NCI-H2107 (cell line): ENCODE results near the gene ENOPH1.
"Not testable (repeated sequence)": the region's sequence is repeated elsewhere in the genome, so short reads cannot be mapped to it uniquely, and the experiment has no call there.

Experiments
- DNase-seq: peaks from one replicate; lab custom pipeline; 2025; lab: John Stamatoyannopoulos, UW

The ENOPH1 gene

GRCh38 chr4:82428969-82429727 lies 1.2 kb upstream of the ENOPH1 start:
- peak; percentile 52 for DNase-seq

DNA sequence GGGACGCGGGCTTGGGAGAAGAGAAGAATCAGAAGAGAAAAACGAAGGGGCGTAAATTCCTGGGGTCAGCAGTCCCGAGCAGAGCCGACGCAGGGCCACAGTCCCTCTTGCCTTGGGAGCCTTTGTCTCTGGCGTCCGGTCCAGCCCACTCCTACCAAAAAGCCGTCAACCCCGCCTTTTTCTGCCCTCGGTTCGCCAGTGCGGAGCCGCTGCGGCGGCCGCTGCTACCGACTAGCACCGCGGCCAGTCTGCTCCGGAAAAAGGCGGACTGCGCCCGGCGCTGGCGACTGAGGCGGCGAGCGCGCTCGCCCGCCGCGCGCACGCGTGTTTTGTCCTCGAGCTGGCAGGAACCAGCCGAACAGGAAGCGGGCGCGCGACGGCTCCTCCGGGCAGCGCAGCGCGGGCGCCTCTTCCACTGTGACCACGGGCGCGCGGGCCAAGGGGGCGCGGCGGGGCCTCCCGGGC lies 630 bp upstream of the ENOPH1 start:
- no peak for DNase-seq

- no peak for DNase-seq
Measured at GRCh38 chr4:82430964-82431745, 765 bp downstream of the ENOPH1 start.

GRCh38 chr4:82431831-82432230 lies 1.4 kb downstream of the ENOPH1 start:
- DNase-seq = no peak

DNA sequence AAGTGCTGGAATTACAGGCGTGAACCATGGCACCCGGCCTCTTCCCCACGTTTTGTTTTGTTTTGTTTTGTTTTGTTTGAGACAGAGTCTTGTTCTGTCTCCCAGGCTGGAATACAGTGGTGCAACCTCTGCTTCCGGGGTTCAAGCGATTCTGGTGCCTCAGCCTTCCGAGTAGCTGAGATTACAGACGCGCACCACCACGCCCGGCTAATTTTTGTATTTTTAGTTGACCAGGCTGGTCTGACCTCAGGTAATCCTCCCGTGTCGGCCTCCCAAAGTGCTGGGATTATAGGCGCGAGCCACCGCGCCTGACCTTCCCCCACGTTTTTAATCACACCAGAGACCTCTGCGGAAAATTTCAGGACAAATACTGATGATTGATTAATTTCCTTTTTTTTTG lies 2.2 kb downstream of the ENOPH1 start:
- no peak for DNase-seq

DNA sequence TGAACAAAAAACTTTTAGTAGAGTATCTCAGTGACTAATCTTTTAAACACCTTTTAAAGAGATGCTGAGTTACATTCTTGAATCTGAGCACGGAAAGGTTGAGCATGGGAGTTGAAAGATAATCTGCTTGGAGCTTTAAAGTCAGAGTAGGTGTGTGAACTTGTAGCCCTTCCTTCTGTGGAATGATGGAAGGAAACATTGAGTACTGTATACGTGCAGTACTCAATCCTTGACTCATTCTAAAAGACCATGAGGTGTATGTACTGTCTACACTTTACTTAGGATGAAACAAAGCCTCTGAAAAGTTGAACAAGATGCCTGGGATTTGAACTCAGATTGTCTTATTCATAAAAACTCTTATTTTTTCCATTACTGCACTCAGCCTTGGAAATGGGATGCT lies 3.4 kb downstream of the ENOPH1 start:
- DNase-seq = no peak

DNA sequence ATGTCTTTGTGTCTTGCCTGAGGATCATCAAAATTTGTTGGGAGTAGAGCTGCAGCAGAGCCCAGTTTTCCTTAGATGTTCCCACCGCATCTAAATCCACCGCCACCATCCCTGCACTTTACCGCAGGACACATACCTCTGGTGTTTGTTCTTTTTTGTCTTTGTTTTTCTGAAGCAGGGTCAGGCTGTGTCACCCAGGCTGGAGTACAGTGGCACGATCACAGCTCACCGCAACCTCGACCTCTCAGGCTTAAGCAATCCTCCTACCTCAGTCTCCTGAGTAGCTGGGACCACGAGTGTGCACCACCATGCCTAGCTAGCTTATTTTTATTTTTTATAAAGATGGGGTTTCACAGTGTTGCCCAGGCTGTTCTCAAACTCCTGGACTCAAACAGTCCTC lies 4.6 kb downstream of the ENOPH1 start:
- no peak for DNase-seq

DNA sequence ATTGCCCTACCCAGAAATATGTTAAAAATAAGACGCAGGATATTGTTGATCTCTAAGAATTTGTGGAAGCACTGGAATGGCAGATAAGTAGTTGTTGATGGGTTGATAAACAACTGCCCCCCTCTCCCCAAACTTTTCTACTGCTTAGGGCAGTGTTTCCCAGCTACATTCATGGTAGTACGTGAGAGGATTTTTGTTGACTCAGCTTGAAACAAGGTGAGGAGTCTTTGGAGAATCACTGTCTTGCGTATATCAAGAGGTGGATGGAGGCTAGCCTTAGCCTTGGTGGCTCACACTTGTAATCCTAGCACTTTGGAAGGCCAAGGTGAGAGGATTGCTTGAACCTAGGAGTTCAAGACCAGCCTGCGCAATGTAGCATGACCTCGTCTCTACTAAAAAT lies 5.7 kb downstream of the ENOPH1 start:
- no peak for DNase-seq

GRCh38 chr4:82436780-82437179 lies 6.4 kb downstream of the ENOPH1 start:
- no peak for DNase-seq

- no peak for DNase-seq
Measured at GRCh38 chr4:82437285-82438005, 7.1 kb downstream of the ENOPH1 start.

DNA sequence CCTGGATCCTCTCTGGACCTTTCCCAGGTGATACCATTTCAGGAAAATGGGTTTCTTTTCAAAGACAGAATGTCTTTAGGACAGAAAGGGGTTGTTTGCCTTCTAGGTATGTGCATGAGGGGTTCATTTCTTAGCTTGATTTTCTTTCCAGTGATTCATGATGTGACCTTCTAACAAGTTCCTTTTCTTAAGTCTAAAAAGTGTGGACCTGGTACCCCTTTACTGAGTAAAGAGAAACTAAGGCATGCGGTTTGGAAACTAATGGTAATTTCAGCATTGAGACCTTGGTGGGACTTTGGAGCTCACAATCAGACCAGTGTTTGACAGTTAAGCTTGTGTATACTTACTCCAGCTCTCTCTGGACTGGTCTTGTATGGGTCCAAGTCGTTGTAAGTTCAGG lies 8.7 kb downstream of the ENOPH1 start:
- DNase-seq = no peak

- no peak for DNase-seq
Measured at GRCh38 chr4:82447886-82448285, 17.5 kb downstream of the ENOPH1 start.

- DNase-seq = no peak
Measured at GRCh38 chr4:82450966-82451755, 20.8 kb downstream of the ENOPH1 start.

GRCh38 chr4:82452026-82452425 lies 21.6 kb downstream of the ENOPH1 start:
- DNase-seq = no peak

GRCh38 chr4:82457266-82457665 lies 26.9 kb downstream of the ENOPH1 start:
- DNase-seq = no peak

- no peak for DNase-seq
Measured at GRCh38 chr4:82458729-82459128, 28.3 kb downstream of the ENOPH1 start.

GRCh38 chr4:82461710-82462109 lies 31.3 kb downstream of the ENOPH1 start:
- no peak for DNase-seq

DNA sequence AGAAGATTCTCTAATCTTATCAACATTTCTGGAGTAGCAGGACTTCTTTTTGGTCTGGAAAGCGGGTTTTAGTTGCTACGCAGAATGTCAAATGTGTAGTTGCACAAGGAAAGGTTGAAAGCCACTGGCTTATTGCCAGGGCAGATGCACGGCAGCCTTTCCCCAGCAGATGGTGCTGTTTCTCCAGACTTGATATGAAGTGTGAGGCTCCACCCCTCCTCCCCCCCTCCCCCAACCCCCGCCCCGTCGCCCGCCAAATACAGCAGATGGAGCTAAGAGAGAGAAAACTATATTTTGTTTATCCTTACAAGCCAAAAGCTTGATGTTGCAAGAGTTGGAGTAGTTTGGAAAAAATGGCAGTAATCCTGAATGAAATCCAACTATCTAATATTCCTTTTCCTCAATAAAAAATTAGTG lies 32.0 kb downstream of the ENOPH1 start:
- peak; percentile 20 for DNase-seq

- no peak for DNase-seq
Measured at GRCh38 chr4:82463221-82463620, 32.8 kb downstream of the ENOPH1 start.

- DNase-seq = no peak
Measured at GRCh38 chr4:82467471-82467870, 37.1 kb downstream of the ENOPH1 start.

DNA sequence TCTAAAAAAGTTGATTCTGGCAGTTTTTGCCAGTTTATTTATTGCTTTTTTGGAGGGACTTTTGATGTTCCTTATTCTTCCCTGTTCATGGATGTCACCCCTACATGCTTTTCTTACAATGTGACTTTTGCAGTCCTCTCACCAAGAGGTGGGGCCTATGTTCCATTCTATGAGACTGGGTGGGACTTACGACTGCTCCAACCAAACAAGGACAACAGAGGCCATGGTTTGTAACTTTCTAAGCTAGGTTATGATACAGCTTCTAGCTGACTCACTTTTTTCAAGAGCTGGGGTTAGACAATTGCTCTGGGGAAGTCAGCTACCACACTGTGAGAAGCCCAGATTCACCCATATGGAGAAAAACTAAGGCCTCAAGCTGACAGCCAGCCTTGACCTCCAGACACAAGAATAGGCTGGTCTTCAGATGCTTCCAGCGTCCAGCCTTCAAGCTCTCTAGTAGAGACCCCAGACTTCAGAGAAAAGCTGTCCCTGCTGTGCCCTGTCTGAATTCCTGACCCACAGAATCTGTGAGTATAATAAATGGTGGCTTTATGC lies 39.5 kb downstream of the ENOPH1 start:
- DNase-seq = no peak

DNA sequence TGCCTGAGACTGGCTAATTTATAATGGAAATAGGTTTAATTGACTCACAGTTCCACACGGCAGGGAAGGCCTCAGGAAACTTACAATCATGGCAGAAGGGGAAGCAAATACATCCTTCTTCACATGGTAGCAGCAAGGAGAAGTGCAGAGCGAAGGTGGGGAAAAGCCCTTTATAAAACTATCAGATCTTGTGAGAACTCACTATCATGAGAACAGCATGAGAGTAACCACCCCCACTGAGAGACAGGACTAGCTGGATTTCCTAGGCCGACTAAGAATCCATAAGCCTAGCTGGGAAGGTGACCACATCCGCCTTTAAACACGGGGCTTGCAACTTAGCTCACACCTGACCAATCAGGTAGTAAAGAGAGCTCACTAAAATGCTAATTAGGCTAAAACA lies 42.7 kb downstream of the ENOPH1 start:
- not testable (repeated sequence) for DNase-seq
